ENCODE measurements around the gene ZNF497. TPM values are rescaled to one million over a fixed set of nuclear protein-coding genes. Genes with fewer than 3 reads are reported as not detected.

The ZNF497 gene
- total and polyA plus RNA-seq, 2 of the 8 experiments (the other 6 are each of a cell fraction or from before 2014, with no cell fraction given): 0.93 to 1.4 TPM

DNA sequence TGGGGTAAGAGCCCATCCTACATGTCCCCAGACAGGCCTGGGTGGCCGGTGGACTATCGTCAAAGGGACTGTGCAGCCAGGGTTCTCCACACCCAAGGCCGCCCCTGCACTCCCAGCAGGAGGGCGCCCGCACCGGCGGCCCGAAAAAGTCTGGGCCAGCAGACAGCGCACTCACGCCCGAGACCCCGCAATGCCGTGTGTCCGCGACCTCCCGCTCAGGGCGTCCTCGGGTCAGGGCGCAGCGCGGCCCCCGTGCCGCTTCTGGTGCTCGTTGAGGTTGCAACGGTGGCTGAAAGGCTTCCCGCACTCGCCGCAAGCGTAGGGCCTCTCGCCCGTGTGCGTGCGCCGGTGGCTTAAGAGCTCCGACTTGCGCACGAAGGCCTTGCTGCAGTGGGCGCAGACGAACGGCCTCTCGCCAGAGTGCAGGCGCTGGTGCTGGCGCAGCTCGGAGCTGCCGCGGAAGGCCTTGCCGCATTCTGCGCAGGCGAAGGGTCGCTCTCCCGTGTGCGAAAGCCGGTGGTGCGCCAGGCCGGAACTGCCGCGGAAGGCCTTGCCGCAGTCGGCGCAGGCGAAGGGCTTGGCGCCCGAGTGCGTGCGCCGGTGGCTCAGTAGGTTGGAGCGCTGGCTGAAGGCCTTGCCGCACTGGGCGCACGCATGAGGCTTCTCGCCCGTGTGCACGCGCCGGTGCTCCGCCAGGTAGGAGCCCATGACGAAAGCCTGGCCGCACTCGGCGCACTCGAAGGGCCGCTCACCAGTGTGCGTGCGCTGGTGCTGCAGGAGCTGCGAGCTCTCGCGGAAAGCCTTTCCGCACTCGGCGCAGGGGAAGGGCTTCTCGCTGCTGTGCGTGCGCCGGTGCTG is 6.4 kb downstream of the ZNF497 start (continued):
- TF ChIP-seq, protein P1, sequence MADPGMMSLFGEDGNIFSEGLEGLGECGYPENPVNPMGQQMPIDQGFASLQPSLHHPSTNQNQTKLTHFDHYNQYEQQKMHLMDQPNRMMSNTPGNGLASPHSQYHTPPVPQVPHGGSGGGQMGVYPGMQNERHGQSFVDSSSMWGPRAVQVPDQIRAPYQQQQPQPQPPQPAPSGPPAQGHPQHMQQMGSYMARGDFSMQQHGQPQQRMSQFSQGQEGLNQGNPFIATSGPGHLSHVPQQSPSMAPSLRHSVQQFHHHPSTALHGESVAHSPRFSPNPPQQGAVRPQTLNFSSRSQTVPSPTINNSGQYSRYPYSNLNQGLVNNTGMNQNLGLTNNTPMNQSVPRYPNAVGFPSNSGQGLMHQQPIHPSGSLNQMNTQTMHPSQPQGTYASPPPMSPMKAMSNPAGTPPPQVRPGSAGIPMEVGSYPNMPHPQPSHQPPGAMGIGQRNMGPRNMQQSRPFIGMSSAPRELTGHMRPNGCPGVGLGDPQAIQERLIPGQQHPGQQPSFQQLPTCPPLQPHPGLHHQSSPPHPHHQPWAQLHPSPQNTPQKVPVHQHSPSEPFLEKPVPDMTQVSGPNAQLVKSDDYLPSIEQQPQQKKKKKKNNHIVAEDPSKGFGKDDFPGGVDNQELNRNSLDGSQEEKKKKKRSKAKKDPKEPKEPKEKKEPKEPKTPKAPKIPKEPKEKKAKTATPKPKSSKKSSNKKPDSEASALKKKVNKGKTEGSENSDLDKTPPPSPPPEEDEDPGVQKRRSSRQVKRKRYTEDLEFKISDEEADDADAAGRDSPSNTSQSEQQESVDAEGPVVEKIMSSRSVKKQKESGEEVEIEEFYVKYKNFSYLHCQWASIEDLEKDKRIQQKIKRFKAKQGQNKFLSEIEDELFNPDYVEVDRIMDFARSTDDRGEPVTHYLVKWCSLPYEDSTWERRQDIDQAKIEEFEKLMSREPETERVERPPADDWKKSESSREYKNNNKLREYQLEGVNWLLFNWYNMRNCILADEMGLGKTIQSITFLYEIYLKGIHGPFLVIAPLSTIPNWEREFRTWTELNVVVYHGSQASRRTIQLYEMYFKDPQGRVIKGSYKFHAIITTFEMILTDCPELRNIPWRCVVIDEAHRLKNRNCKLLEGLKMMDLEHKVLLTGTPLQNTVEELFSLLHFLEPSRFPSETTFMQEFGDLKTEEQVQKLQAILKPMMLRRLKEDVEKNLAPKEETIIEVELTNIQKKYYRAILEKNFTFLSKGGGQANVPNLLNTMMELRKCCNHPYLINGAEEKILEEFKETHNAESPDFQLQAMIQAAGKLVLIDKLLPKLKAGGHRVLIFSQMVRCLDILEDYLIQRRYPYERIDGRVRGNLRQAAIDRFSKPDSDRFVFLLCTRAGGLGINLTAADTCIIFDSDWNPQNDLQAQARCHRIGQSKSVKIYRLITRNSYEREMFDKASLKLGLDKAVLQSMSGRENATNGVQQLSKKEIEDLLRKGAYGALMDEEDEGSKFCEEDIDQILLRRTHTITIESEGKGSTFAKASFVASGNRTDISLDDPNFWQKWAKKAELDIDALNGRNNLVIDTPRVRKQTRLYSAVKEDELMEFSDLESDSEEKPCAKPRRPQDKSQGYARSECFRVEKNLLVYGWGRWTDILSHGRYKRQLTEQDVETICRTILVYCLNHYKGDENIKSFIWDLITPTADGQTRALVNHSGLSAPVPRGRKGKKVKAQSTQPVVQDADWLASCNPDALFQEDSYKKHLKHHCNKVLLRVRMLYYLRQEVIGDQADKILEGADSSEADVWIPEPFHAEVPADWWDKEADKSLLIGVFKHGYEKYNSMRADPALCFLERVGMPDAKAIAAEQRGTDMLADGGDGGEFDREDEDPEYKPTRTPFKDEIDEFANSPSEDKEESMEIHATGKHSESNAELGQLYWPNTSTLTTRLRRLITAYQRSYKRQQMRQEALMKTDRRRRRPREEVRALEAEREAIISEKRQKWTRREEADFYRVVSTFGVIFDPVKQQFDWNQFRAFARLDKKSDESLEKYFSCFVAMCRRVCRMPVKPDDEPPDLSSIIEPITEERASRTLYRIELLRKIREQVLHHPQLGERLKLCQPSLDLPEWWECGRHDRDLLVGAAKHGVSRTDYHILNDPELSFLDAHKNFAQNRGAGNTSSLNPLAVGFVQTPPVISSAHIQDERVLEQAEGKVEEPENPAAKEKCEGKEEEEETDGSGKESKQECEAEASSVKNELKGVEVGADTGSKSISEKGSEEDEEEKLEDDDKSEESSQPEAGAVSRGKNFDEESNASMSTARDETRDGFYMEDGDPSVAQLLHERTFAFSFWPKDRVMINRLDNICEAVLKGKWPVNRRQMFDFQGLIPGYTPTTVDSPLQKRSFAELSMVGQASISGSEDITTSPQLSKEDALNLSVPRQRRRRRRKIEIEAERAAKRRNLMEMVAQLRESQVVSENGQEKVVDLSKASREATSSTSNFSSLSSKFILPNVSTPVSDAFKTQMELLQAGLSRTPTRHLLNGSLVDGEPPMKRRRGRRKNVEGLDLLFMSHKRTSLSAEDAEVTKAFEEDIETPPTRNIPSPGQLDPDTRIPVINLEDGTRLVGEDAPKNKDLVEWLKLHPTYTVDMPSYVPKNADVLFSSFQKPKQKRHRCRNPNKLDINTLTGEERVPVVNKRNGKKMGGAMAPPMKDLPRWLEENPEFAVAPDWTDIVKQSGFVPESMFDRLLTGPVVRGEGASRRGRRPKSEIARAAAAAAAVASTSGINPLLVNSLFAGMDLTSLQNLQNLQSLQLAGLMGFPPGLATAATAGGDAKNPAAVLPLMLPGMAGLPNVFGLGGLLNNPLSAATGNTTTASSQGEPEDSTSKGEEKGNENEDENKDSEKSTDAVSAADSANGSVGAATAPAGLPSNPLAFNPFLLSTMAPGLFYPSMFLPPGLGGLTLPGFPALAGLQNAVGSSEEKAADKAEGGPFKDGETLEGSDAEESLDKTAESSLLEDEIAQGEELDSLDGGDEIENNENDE (IDR thresholded peaks at IDR 0.05; ENCODE audit: insufficient replicate concordance, low read length): no peak
- TF ChIP-seq, protein P2, sequence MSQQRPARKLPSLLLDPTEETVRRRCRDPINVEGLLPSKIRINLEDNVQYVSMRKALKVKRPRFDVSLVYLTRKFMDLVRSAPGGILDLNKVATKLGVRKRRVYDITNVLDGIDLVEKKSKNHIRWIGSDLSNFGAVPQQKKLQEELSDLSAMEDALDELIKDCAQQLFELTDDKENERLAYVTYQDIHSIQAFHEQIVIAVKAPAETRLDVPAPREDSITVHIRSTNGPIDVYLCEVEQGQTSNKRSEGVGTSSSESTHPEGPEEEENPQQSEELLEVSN (IDR thresholded peaks at IDR 0.05): no peak
- TF ChIP-seq SP1 (IDR thresholded peaks at IDR 0.05; ENCODE audit: low read depth, low read length): no peak
- no peak for TF ChIP-seq GTF2F1 (IDR thresholded peaks at IDR 0.05; ENCODE audit: borderline replicate concordance, low read depth, low read length)
- no peak for TF ChIP-seq TCF12 (IDR thresholded peaks at IDR 0.05; ENCODE audit: low read depth, low read length)
- no peak for TF ChIP-seq JUND (IDR thresholded peaks at IDR 0.05; ENCODE audit: low read length)

Data from H1 (cell line).